Measurements from ENCODE around the gene TOX3.

- TF ChIP-seq, protein P1, sequence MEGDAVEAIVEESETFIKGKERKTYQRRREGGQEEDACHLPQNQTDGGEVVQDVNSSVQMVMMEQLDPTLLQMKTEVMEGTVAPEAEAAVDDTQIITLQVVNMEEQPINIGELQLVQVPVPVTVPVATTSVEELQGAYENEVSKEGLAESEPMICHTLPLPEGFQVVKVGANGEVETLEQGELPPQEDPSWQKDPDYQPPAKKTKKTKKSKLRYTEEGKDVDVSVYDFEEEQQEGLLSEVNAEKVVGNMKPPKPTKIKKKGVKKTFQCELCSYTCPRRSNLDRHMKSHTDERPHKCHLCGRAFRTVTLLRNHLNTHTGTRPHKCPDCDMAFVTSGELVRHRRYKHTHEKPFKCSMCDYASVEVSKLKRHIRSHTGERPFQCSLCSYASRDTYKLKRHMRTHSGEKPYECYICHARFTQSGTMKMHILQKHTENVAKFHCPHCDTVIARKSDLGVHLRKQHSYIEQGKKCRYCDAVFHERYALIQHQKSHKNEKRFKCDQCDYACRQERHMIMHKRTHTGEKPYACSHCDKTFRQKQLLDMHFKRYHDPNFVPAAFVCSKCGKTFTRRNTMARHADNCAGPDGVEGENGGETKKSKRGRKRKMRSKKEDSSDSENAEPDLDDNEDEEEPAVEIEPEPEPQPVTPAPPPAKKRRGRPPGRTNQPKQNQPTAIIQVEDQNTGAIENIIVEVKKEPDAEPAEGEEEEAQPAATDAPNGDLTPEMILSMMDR (conservative IDR thresholded peaks at IDR 0.05; ENCODE audit: low read depth, low read length), result no peak
- TF ChIP-seq EZH2 (IDR thresholded peaks at IDR 0.05; ENCODE audit: borderline replicate concordance, low read depth, low read length, poor library complexity, severe bottlenecking), result no peak
These were observed 1.1 kb downstream of the TOX3 start for GRCh38 chr16:52545898-52546266.
